ENCODE results near the gene PCSK1N.
"Not testable (repeated sequence)": the region's sequence is repeated elsewhere in the genome, so short reads cannot be mapped to it uniquely, and the experiment has no call there.

Gene PCSK1N

DNA sequence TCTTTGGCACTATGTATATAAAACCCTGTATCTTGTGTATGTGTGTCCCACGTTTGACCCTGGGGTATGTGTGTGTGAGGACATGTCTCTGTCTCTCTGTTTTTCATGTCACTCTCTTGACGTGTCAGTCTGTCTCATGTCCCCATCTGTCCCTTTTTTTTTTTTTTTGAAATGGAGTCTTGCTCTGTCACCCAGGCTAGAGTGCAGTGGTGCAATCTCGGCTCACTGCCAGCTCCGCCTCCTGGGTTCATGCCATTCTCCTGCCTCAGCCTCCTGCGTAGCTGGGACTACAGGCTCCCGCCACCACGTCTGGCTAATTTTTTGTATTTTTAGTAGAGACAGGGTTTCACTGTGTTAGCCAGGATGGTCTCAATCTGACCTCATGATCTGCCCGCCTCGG lies 16.0 kb downstream of the PCSK1N start:
- not testable (repeated sequence) for DNase-seq

DNA sequence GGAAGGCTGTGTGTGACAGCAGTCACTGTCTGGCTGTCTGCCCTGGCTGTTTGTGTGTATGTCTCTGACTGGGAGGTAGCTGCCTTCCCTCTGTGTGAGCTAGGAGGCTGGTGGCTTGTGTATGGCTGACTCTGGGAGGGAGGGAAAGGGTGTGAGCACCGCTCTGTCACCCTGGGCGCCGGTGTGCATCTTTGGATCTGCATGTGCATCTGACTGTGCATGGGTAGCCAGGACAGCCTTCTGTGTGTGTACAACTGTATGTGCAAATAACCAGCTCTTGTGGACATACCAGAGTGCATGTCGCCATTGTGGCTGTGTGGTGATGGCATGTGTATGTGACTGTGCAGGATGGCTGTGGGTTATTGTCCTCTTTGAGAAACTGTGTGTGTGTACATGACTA lies 16.5 kb downstream of the PCSK1N start:
- DNase-seq: no peak

DNA sequence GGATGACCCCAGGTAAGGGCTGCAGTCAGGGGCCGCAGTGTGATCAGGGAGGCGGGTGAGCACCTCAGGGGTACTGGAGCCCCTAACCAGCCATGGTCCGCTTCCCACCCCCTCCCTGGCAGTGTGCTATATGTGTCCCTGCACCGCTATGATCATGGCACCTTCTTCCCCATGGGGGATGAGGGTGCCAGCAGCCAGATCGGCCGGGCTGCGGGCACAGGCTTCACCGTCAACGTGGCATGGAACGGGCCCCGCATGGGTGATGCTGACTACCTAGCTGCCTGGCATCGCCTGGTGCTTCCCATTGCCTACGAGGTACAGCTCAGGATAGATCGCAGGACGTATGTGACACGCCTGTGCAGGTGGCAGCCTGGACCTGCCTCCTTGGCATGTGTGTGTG lies 17.3 kb downstream of the PCSK1N start:
- no peak for DNase-seq

DNA sequence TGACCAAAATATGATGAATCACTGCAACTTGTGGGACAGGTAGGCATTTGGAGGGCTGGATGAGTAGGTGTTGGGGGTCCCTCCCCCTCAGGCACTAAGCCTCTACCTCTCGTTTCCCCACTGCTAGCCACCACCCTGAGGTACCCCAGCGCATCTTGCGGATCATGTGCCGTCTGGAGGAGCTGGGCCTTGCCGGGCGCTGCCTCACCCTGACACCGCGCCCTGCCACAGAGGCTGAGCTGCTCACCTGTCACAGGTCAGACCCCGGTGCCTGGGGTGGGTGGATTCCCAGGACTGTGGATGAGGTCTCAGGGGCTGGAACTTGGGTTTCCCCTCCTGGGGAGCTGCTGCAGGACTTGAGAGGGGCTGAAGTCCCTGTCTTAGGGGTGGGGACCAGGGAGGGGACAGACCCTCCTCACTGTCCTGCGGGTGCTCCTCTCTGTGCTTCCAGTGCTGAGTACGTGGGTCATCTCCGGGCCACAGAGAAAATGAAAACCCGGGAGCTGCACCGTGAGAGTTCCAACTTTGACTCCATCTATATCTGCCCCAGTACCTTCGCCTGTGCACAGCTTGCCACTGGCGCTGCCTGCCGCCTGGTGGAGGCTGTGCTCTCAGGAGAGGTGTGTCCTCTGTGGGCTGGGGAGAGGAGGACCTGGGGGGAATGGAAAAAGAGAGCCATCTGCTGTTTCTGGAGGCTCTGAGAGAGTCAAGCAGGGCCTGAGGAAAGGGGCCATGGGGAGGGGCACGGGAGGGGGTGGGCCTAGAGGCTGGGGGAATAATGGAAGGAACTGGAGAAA lies 19.2 kb downstream of the PCSK1N start:
- DNase-seq: no peak

DNA sequence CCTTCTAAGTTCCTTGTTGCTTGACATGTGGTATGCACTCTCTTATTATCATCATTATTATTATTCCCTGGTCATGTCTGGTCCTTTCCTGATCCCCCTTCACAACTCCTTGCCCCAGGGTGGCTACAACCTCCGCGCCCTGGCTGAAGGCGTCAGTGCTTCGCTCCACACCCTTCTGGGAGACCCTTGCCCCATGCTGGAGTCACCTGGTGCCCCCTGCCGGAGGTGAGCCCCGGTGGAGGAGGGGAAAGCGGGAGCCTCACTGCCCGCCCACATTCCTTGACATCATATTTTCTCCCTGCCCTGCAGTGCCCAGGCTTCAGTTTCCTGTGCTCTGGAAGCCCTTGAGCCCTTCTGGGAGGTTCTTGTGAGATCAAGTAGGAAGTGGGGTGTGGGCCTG lies 20.1 kb downstream of the PCSK1N start:
- no peak for DNase-seq

DNA sequence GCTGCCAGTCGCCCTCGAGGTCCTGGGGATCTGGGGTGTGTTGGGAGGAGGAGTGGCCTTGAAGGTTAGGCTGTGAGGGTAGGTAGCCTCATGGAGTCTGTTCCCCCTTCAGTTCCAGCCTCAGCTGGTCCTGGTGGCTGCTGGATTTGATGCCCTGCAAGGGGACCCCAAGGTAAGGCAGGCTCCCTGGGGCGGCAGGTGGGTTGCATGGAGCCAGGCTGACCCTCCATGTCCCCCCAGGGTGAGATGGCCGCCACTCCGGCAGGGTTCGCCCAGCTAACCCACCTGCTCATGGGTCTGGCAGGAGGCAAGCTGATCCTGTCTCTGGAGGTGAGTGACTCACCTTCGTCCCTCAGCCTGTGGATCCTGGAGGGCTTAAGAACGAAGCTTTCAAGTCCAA lies 20.7 kb downstream of the PCSK1N start:
- DNase-seq: no peak

DNA sequence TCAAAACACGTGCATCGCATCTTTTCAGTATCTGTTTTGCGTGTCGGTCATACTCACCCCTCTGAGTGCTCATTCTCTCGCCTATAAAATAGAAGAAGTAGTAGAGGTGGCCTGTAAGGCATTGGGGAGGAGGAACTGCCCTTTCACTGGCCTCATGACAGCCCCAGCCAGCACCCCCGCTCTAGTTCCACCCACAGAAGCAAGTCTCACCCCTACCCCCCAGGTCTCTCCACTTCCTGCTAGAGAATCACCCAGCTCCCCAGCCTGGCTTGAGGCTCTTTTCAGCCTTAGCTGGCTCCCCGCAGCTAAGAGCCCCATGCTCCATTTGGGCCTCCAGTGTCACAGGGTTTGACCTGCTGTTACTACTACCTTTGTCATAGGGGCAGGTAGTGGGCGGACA lies 21.8 kb downstream of the PCSK1N start:
- DNase-seq: no peak

DNA sequence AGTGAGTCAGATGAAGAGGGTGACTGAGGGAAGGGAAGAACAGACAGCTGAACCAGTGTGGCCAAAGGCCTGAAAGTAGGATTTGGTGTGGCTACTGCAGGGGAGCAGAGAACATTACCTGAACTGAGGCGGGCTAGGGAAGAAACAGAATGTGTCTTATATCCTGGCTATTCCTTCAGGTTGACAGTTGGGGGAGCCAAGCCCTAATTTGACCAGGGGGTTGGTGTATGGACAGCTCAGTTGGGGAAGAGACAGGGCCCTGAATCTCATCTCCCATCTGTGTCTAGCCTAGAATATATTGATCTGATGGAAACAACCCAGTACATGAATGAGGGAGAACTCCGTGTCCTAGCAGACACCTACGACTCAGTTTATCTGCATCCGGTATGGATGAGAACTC lies 29.3 kb downstream of the PCSK1N start:
- DNase-seq: no peak

DNA sequence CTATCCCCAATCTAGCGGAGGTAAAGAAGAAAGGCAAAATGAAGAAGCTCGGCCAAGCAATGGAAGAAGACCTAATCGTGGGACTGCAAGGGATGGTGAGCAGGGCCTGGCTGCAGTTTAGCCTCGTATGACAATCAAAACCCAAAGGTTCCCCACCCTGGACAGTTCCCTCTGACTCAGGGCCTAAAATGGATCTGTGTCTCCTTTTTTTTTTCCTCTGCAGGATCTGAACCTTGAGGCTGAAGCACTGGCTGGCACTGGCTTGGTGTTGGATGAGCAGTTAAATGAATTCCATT lies 32.6 kb downstream of the PCSK1N start:
- no peak for DNase-seq

DNA sequence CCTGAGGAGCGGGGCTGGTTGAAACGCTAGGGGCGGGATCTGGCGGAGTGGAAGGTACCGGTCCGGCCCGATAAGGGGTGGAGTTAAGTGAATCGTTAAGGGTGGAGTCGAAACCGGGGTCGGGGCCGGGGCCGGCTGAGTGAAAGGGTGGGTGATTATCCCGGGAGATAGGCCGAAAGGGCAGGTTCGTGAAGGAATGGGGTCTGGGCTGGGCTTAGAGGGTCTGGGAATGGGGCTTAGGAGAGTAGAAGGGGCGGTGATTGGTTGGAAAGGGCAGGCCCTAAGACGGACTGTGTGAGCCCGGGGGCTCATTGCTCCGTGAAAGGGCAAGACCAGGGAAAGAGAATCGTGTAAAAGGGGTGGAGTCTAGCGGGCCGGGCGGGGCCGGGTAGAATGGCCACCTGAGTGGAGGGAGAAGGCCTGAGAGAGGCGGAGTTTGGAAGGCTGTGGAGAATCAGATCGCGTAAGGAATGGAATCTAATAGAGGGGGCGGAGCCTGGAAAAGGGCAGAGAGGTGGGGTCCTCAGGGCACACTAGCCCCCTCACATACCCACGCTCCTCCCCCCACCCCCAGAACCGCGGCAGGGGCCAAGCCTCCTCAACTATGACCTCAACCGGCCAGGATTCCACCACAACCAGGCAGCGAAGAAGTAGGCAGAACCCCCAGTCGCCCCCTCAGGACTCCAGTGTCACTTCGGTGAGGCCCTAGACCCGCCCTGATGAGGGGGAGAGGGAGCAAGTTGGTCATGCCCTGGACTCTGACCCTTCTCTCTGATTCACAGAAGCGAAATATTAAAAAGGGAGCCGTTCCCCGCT lies 33.1 kb downstream of the PCSK1N start:
- DNase-seq: peak; percentile 33

DNA sequence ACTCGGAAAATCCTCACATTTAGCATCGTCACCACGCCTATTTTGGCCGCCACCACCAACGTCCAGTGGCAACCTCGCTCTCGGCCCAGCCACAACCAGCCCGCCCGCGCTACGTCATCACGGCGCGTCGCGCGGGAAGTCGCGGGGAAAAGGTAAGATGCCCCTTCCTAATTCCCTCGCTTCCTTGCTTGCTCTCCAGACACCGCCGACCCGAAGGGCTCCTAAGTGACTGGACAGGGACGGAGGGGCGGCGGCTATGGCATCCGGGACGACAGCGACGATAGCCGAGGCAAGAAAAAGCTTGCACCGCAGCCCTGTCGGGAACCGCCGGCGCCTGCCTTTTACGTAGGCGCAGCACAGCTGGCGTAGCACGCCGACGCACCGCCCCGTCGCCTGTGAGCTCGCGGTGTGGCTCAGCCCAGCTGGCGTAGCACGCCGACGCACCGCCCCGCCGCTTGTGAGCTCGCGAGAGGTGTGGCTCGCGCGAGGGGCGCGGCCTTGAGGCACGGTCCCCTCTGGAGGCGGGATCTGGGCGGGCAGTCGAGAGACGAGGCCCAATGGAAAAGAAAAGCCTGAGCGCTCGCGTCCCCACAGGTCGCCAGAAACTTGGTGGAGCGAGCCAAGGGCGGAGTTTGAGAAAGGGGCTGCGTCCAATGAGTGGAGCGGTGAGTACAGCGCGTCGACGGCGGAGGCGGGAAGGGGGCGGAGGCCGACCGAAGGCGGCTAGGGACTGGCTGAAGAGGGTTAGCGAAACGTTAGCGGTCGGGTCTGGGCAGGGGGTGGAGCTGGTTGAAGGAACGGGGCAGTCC lies 33.9 kb downstream of the PCSK1N start, which contains the start of gene HDAC6:
Gene HDAC6 (plus strand): TSS at position 788 of the 809 bp plus-strand sequence. CDS start 626 bp downstream, outside the sequence.
- peak; percentile 91 for DNase-seq

DNA sequence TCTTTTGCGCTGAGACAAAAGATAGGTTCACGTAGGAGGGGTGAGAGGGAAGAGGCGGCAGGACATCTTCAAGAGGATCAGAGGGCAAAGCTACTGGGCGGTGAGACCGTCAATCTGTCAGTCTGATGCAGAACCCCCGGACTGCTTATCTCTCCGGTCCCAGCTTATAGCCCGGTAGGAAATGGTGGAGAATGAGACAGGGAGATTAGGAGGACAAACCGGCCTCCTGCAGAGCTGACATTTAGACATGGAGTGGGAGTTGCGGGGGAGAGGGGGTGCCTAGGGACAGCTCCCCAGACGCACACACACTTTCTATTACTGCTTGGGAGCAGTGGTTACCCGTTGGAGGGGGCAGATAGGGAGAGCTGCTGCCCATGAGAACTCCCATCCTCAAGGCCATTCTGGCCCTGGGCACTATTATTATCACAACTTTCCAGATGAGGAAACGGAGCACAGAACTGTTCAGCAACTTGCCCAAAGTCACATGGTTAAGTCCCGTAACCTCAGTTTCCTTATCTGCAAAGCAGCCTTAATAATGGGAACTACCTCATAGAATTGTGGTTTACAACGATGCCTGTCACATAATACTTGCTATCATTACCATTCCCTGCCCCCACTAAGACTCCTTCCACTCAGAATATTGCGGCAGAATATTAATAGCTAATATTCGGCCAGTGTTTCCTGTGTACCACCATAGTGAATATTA lies 34.7 kb downstream of the PCSK1N start:
- no peak for DNase-seq

DNA sequence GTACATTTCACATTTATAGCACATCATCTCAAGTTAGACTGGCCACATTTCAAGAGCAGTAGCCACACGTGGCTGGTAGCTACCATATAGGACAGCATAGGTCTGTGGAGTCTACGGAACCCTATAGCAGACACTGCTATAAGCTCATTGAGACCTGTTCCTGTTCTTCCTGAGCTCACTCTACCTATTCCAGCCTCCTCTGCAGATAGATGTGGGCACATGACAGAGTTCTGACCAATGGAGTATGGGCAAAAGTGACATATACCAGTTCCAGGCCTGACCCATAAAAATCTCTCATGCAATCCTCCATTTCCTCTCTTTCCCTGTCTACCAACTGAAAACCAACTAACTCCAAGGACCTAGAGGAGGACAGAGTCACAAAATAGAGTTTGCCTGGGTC lies 37.1 kb downstream of the PCSK1N start:
- no peak for DNase-seq

DNA sequence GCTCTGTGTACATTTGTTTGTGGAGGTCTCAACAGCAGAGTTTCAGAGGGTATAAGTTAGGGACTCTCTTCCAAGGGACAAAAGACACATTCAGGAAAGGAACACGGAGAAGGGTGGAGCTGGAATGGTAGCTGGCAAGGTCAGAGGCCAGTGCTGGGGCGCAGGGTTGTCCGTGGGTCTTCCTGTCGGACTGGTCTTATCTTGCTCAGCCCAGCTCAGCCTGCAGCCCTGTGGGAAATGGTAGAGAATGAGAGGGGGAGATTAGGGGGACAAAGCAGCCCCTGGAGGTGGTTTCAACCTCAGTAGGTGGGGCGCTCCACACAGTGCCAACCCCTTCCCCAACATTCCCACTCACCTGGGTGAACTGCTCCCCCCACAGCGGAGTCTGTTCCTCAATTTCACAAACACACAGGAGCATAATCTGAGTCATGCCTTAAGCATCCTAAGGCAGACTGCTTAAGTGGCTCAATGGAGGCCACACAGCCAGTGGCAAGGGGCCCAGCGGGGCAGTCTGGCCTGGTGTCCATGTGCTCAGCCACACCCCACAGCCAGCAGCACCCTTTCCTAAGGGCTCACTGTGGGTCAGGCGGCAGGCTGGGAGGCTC lies 40.4 kb downstream of the PCSK1N start:
- DNase-seq: no peak

DNA sequence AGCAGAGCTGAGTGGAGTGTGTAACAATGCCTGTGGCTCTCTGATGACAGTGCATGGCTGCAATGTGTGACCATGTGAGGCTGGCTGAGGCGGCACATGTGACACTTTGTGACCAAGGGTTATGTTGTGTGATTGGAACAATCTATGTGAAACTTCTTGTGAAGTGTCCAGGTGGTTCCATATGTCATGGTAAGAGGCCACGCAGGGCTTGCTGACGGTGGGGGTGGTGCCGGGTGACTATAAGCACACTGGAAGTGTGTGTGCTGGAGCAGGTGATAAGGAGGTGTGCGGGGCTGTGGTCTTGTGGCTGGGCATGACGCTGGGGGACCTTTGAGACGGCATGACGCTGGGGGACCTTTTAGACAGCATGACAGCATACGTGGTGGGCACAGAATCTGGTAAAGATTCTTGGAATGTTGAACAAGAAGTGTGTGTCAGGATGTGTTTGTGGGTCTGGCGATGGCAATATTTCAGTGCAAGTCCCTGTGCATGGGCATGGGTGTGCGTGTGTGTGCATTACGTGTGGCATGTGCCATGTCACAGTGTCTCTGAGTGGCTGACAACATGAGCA lies 41.0 kb downstream of the PCSK1N start:
- DNase-seq: no peak

DNA sequence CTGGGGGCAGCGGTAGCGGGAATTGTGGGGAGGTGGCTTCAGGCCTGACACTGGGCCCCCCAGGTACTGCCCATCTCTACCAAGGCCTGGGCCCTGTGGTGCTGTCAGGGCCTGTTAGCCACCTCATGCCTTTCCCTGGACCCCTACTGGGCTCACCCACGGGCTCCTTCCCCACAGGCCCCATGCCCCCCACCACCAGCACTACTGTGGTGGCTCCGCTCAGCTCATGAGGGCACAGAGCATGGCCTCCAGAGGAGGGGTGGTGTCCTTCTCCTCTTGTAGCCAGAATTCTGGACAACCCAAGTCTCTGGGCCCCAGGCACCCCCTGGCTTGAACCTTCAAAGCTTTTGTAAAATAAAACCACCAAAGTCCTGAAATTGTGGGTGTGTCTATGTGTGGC lies 41.5 kb downstream of the PCSK1N start:
- no peak for DNase-seq

DNA sequence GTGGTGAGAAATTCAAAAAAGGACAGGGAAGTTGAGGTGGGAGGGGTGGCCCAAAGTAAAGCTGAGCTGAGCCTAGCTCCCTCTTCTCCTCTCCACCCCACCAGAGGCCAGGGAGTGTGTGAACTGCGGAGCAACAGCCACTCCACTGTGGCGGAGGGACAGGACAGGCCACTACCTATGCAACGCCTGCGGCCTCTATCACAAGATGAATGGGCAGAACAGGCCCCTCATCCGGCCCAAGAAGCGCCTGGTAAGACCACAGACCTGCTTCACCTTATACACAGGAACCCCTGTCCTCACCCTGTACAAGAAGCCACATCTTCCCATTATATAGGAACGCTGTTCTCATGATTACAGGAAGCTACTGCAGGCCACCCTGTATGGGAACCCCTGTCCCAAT lies 43.2 kb downstream of the PCSK1N start:
- DNase-seq: no peak

DNA sequence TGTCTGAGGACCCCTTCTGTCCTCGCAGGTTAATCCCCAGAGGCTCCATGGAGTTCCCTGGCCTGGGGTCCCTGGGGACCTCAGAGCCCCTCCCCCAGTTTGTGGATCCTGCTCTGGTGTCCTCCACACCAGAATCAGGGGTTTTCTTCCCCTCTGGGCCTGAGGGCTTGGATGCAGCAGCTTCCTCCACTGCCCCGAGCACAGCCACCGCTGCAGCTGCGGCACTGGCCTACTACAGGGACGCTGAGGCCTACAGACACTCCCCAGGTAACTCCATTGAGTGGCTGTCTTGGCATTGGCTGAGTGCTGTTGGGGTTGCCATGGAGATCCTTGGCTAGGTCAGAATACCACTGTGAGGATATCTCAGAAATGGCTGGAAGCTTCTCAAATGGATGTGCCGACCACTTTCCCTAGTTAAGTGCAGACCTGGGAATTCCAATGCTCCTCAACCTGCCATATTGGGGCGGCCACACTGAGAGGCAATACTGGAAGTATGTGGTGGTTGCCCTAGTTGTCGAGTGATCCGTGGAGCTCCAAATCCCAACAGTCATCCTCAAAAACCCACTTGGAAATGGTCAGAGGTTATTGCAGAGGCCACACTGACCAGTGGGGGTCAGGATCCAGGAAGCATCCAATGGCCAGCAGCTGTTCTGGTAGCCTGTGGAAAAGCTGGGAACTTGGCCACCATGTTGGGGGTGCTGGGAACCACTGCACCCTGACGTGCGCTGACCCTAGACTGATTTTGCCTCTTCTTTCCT lies 44.2 kb downstream of the PCSK1N start:
- DNase-seq: no peak

DNA sequence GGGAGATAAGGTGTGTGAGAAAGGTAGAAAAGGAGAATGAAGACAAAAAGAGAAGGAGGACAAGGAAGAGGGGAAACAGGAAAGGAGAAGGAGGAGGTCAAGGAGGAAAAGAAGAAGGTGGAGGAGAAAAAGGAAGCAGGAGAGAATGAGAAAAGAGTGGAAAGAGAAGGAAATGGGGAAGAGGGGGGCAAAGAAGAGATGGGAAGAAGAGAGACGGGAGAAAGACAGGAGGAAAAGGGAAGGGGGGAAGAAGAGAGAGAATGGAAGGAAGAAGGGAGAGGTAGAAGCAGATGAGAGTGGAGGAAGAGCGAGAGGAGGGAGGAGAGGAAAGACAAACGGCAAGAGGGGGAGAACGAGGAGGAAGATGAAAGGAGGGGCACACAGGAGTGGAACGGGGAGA lies 44.9 kb downstream of the PCSK1N start:
- DNase-seq: no peak

DNA sequence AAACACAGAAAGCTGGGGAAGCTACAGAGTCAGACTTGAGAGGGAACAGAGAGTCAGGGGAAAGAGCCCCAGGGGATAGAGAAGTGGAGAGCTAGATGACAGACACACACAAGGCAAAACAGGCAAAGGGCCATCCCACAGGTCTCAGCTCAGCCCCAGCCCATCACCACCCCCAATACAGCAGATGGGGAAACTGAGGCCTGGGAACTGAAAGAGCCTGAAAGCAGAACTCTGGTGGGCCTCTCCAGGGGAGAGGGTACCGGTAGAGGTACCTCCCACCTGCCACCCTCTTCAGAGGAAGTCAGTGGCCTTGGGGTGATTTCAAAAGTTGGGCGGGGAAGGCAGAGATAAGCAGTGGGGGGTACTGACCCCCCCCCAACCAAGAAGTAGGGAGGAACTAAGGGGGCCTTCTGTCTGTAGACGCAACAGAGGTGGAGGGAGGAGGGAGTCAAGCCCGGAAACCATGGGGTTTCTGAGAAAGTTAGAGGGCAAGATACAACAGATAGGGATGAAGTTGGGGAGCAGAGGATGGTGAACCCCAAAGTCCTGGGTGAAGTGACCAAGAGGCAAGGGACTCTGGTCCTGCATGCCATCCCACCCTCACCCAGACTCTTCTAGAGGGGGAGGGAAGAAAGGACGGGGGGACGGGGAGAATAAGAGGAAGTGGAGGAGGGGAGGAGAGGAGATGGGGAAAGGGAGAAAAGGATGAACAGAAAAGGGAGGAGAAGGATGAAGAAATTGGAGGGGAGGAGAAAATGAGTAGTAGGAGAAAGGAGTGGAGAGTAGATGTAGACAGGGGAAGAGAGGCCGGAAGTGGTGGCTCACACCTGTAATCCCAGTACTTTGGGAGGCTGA lies 45.8 kb downstream of the PCSK1N start:
- DNase-seq: no peak
